NCI-H2107 (cell line): ENCODE data around the gene TSR3.

ENCODE experiments used
- DNase-seq: peaks from one replicate; lab custom pipeline; 2025; lab: John Stamatoyannopoulos, UW

The TSR3 gene

DNA sequence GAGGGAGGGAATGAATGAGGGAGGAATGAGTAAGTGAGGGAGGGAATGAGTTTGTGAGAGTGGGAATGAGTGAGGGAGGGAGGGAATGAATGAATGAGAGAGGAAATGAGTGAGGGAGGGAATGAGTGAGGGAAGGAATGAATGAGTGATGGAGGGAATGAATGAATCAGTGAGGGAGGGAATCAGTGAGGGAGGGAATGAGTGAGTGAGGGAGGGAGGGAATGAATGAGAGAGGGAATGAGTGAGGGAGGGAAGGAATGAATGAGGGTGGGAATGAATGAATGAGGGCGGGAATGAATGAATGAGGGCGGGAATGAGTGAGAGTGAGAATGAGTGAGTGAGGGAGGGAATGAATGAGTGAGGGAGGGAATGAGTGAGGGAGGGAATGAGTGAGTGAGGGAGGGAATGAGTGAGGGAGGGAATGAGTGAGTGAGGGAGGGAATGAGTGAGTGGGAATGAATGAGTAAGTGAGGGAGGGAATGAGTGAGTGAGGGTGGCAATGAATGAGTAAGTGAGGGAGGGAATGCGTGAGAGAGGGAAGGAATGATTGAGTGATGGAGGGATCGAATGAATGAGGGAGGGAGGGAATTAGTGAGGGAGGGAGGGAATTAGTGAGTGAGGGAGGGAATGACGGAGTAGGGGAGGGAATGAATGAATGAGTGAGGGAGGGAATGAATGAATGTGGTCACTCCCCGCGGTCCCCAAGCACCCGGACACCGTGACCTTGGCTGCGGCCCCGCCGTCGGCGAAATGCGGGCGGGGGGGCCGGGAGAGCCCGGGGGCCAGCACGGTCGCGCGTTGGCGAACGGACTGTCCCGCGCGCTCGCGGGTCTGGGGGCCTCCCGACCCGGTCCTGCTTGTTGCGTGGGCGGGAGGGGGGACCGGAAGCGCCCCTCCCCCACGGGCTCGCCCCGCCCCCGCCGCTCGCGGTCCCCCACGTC lies 43.4 kb downstream of the TSR3 start:
- no peak for DNase-seq

DNA sequence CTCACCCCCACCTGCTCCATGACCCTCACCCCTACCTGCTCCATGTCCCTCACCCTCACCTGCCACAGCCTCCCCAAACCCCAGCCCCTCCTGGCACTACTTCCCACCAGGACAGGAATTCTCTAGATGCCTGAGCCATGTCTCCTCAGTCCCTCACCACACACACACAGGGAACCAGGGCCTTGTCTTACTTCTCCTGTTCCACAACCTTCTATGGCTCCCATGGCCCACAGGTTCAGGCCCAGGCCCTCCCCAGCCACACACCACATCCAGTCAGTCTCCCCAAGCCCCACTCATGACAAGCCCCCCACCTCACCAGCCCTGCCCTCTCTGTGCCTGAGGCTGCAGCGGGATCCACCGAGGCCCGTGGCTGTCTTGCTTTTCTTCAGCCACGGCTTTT lies 45.3 kb downstream of the TSR3 start:
- no peak for DNase-seq

GRCh38 chr16:1305823-1306222 lies 45.9 kb downstream of the TSR3 start:
- no peak for DNase-seq

DNA sequence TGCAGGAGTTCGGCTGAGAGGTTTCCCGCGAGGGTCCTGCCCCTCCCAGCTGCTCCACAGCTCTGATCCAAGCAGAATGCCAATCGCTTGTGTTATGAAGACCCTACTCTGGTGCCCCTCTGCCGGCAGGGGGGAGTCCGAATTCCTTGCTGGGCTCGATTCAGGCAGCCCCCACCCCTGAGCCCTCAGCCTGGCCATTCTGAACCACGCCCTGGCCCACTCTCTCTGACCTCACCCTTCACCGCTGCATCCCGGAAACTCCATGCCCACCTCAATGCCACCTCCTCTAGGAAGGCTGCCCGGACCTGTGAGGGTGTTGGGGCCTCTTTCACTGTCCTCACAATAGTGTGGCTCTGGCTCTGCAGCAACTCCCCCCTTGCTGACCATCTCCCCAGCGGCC lies 50.1 kb downstream of the TSR3 start:
- no peak for DNase-seq

DNA sequence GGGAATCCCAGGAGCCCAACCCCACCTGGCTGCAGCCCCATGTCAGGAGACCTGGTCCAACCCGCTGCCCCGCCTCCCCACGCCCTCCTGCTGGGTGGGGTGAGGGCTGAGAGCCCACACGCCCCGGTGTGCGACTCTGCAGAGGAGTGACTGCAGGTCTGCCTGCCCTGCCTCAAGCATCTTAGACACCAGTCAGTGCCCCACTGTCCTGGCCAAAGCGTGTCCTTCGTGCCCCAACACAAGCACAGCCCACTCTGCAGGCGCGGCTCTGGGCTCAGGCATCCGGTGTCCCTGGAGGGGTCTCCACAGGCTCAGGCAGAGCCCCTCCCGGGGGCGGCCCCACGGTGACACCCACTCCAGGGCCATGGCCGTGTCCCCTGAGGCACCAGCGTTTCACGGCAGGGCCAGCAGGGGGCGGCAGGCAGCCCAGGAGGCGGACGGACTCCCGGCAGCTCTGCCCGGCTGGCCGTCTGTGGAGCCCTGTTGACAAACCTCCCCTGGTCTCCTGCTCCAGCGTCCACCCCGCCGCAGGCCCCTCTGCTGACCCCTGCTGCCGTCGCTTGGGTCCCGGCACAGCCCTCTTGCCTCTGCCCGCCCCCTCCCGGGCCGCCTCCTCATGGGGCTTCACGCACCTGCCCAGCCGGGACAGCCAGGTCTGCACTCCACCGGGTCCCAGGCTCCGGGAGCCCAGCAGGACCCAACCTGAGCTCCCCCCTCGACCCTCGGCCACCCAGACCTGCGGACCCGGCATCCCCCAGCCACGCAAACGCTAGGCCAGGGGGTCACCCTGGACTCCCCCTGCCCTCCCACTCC lies 50.8 kb downstream of the TSR3 start:
- DNase-seq, result no peak

DNA sequence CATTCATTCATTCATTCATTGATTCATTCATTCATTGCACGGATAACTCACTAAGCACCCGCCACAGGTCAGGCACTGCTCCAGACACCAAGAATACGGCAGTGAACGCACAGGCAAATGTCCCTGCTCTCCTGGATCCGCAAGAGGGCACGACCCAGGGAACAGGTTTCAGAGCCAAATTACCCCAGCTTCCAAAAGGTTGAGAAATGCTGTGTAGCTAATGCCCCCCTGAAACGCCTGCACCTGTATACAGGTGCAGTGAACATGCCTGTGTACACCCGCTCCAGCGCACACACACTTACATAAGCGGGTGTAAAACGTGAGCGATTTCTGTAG lies 51.8 kb downstream of the TSR3 start:
- no peak for DNase-seq
